Stimulated activated CD4-positive, alpha-beta T cell treated with anti-CD3 and anti-CD28 coated beads, TNF-alpha, amount 100 ng/mL, for 48 hours (primary cell): ENCODE data around the gene WARS2.
"Not testable (repeated sequence)": the region's sequence is repeated elsewhere in the genome, so short reads cannot be mapped to it uniquely, and the experiment has no call there.

ENCODE experiments used
- DNase-seq, 3 donors: peaks; one replicate each; pipeline ENCODE4 v3.0.0-alpha.2; 2020; ENCODE audit warnings: low read depth in 3 of 3

WARS2 gene

DNA sequence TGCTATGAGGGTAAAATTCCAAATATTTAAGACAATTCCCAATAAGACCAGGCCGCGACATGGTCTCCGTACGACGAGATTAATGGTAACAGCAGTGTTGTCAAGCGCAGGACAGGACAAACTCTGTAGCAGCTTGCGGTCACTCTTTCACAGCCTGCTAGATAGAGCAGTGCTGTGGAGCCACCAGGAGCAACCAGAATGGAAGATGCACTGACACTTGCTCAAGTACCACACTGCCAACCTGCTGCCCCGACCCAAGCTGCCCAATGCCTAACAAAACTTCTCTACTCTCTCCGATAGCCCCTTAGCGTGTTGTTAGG, 636 bp downstream of the WARS2 start:
- DNase-seq: no peak

DNA sequence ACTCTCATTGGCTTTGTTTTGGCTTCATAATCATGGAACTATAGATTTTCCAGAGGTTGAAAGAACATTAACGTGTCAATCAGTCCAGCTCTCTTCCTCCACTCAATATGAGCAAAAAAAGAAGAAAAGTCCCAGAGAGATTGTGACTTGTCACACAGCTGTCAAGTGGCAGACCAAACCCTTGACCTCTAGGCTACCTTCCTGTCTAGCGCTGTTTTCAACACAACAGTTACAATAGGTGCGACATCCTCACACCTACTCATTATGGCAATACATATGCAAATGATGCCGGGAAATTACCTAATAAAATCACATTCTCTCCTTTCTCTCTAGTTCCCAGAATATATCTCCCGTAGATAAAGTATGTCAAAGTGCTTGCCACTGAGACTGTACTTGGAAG, 1.1 kb downstream of the WARS2 start:
- DNase-seq: peak in 1 of 3 donors; percentile 6

DNA sequence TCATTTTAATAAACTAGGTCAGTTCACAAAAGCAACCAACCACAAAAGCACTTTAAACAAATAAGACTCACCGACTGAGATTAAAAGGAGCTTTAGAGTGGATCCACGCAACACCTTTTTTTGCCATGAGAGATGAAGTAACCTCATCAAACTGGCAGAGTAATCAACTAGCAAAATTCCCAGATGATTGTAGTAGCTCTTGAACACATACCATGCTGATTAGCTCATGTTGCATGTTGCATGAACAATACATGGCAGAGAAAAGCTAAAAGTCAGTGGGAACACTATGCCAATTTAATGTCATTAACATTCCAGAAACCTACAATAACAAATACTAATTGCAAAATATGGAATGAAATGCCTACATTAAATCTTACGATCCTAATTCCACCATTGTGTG, 4.1 kb downstream of the WARS2 start:
- DNase-seq: no peak

DNA sequence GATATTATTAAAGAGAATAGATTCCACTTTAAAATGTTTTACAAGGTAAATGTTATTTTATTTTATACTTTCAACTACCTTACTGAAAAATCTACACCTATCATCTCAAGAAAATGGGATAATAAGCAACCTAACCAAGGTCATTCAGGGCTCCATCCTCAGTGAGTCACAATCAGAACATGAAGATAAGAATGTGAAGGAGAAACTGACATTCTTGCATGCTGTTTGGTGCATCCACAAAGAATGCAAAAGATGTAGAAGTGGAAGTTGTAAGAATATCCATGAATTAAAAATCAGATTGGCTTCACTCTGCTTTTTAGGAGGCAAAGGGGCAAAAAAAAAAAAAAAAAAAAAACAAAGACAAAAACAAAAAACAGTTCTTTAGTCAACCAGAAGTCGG, 6.5 kb downstream of the WARS2 start:
- DNase-seq: no peak

DNA sequence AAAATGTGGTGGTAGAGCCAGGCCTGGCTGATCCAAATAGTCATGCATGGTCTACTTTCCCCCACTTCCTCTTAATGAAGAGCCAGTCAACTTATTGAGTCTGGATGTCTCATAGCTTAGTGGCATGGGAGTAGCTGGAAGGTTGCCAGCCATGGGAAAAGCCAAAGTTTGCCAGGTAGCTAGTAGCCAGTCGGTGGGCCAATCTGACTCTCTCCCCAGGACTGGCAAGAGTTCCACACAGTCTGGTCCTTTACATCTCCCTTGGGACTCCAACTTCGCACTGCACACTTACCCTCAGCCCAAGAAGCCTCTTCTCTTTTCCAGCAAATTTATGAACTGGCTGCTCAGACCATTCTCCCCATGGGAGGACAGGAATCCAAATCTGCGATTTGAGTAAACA, 8.3 kb downstream of the WARS2 start:
- no peak for DNase-seq

DNA sequence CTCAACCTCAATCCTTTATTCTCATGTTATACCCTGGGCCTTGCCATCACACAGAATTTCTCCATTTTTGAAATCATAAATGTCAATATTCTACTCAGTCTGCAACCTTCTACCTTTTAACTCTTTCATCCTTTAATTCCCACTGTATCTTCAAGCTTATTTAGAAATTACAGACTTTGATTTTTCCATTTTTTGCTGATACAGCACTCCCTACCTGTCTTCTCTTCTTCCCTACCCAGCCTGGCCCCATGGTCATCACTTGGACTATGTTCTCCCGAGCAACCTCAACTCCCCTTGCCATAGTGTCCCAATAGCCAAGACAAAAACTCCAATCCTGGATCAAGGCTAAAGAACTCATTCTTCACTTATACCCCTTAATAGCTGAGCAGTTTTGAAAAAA, 14.6 kb downstream of the WARS2 start:
- no peak for DNase-seq

DNA sequence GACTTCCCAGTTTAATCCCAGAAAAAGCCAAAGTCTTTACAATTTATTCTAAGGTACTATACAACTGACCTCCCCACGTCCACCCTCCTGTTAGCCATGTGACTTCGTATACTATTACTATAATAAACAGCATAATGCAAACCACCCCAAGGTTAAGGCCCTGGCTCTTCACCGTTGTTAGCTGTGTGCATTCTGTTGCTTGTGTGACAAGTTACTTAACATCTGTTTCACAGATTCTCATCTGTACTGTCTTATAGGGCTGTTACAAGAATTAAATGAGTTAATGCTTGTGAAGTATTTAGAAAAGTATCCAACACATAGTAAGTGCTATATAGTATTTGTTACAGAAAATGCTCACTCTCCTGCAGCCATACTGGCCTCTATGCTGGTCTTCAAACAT, 15.7 kb downstream of the WARS2 start:
- no peak for DNase-seq

DNA sequence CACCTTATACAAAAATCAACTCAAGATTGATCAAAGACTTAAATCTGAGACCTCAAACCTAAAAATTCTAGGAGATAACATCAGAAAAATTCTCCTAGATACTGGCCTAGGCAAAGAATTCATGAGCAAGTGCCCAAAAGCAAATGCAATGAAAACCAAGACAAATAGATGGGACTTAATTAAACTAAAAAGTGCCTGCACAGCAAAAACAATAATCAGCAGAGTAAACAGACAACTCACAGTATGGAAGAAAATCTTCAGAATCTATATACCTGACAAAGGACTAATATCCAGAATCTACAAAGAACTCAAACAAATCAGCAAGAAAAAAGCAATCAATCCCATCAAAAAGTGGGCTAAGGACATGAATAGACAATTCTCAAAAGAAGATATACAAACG, 18.6 kb downstream of the WARS2 start:
- not testable (repeated sequence) for DNase-seq

DNA sequence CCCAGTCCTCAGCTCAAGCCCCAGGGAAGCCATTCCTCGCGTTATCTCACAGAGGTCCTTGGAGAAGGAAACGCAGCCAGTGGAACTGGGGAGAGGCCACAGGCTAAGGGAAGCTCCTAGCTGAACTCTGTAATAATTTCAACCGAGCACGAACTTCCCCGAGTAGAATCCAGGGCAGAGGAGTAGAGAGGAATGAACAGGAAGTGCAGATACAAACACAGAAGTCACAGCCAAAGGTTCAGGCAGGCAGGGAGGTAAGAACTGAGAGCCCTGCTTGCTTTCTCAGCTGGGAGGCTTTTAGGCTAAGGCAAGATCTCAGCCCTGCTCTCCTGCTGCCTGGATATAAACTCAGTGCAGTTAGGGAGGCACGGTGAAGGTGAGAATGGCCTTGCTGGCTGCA, 23.7 kb downstream of the WARS2 start:
- DNase-seq: no peak

DNA sequence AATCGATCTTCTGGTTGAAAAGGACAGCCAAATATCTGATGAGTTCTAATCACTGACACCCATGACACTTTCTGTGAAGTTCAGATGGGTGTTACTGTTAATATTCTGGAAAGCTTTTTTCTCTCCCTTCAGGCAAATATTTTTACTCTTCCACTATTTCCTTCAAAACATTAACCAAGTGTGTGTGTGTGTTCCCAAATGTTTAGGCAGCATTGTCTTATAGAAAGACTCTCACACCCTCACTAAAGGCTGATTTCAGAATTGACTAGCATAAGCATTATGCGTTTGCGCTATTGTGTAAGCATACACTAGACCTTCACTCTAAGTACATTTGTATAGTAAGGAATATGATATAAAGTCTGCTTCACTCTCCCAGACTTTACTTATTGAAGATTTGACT, 24.7 kb downstream of the WARS2 start:
- no peak for DNase-seq

DNA sequence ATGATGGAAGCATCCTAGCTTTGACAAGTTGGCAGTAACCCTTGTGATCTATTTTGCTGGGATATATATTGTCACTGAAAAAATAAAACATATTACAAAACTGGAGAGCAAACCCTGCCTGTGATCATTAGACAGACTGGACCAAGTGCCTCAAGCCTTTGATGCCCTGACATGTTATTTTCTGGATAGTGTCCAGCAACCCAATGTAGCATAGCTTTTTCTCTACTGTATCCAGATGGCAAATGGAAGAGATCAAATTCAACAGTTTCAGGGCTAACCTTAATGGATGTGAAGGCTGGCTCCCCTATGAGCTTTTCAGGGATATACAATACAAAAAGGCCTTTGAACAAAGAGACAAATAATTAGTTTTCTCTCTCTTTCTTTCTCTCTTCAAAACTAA, 25.1 kb downstream of the WARS2 start:
- DNase-seq: no peak

DNA sequence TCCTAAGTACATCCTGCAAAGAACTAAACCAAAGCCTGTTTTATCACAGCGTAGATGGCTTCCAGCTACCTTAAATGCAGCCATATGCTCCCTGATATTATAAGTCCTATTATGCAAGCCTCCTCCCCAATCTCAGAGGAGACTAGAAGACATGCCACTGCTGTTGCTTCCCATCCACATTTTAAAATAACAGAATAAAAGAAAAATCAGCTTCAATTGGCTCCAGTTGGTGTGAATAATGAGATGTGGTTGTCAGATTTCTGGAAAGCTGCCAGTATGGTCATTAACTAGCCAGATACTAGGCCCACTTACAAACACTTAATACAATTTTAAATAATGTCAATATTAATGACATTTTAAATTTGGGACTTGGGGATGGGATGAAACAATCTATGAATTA, 25.7 kb downstream of the WARS2 start:
- no peak for DNase-seq

DNA sequence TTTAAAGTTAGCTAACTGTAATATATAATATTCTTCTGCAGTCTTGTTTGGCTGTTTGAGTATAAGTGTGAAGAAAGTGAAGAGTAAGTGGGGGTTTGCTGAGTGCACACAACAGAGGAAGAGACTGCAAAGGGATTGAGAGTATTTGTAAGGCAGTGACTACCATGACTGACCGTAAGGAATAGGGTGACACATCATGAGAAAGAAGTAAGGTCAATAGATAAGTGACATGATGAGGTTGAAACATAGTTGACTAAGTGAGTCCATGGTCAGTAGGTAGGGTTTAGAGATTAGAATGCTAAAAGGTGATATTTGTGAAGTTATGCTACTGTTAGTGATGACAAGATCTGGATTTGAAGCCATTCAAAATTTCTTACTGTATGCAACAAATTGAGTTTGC, 27.7 kb downstream of the WARS2 start:
- DNase-seq: no peak

DNA sequence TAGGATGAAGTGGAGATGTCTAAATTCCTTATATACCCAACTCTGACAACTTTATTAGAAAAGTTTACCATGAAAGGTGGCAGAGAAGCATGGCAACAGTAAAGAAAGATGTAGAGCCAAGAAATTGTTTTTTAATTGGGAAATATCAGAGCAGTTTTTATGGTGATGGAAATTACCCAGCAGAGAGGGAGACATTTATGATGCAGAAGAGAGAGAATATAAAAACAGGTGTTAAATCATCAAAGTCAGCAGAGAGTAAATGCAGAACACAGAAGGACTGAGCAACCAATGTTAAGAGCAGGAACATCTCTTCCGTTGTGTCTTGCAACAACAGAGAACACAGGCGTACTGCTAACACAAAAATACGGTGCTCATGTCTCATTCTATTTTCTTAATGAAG, 28.2 kb downstream of the WARS2 start:
- no peak for DNase-seq

DNA sequence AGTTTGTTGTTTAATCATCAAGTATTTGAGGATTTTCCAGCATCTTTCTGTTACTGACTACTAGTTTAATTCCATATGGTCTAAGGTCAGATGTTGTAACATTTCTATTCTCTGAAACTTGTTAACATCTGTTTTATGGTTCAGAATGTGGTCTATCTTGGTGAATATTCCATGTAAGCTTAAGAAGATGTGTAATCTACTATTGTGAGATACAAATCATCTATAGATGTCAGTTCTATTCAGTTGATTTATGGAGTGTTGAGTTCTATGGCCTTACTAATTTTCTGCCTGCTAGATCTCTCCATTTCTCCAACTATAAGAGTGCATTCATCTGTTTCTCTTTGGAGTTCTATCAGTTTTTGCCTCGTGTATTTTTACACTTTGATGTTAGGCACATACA, 31.5 kb downstream of the WARS2 start:
- no peak for DNase-seq

DNA sequence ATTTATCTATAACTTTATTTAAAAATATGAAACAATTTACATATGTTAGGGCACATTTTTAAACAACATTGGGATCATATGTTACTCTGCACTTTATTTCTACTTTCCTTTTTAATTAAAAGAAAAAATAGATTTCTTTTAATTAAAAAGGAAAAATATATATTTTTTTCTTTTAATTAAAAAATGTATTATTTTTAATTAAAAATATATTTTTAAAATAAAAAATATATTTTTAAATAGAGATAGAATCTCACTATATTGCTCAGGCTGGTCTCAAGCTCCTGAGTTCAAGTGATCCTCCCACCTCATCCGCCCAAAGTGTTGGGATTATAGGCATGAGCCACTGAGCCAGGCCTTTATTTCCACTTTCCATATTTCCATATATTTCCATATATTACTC, 36.7 kb downstream of the WARS2 start:
- DNase-seq: no peak

DNA sequence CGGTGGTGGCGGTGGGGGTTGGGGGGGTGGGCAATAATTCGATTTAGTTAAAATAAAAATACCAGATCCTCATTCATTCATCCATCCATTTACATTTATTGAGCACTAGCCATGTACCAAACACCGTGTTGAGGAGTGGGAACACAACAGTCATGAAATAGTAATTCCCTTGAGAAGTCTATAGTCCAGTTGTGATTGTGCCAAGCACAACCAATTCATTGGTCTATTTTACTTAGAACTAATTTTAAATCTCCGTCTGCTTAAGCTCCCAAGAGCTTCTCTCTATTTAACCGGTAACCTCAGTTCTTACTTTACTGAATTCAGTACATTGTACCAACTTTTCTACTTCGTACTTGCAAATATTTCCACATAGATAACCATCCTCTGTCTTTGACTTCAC, 38.4 kb downstream of the WARS2 start:
- DNase-seq: no peak

DNA sequence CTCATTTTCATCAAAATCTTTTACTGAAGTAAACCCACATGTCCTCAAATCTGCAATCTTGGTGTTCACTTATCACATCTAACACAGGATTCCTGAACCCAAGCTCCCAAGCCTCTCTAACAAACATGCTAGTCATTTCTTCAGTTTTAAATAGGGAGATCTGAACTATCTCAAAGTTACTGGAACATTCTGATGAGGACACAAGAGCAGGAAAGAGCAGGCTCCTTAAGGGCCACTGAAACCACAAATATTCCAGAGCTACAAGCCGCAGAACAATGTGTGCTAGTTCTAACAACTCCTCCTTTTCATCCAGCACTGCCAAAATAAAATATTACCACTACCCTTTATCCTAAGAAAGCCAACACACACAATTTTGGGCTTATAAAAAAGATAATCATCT, 38.9 kb downstream of the WARS2 start:
- no peak for DNase-seq

DNA sequence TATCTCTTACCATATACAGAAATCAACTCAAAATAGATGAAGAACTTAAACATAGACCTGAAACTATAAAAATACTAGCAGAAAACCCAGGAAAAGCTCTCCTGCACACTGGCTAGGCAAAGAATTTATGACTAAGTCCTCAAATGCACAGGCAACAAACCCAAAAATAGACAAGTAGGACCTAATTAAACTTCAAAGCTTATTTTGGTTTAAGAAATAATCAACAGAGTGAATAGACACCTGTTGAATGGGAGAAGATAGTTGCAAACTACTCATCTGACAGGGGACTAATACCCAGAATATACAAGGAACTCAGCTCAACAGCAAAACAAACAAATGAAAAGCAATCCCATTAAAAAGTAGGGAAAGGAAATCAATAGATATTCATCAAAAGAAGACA, 40.7 kb downstream of the WARS2 start:
- DNase-seq: no peak

DNA sequence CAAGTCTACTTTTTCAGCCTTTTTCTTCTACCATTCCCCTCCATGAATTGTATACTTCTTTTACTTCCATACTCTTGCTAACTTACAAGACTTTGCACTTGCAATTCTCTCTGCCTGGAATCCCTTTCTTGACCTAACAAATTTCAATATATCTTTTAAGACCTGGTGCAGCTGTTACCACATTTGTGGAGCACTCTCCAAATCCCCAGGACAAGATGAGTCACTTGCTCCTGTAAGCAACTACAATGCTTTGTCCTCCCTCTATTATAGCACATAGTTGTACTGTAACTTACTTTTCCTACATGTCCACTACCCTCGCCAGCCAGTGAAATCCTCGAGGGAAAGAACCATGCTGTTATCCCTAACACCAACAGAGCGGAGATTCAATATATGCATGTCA, 43.1 kb downstream of the WARS2 start:
- no peak for DNase-seq

DNA sequence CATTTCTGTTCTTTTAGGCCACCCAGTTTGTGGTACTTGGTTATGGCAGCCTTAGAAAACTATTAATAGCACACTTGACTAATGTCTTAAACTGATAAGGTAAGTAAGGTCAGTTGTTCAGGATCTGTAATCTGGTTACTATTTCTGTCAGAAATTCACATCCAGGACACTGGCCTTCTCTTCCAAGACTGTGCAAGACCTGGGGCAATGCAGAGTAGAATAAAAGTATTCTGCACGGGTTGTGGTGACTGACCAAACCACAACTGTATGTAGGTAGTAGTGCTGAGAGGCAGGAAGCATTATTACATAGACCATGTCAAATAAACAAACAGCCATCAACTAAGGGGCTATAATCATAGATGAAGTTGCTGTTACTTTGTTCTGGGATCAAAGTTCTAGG, 46.7 kb downstream of the WARS2 start:
- no peak for DNase-seq

DNA sequence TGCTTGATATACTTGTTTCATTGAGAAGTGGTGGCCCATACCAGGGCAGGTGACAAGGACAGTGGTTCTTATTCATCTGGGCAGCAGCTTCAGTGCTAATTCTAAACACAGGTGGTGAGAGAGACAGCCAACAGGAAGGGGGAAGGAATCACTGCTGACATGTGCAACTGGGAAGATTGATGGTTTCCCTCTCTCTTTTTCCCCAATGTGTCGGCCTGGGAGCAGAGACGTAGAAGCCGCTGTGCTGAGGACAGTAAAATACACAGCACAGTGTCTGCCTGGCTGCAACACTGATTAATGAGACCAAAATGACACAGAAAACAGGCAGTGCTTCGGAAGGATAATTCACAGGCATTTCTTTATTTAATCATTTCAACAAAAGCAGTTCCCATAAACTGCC, 48.8 kb downstream of the WARS2 start:
- no peak for DNase-seq

DNA sequence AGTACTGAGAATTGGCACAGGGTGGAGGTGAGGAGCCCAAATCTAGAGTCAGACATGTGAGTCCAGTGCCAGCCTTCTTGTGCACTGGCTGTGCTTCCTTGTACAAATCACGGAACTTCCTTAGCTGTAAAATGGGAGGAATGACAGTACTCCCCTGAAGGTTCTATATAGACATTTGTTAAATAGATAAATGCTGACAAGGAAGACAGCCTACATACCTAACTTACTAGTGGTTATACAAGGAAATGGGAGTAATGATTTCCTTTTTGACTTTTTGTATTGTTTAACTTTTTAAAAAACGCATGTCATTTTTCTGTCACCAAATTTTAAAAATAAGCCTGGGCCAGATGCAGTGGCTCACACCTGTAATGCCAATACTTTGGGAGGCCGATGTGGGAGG, 50.2 kb downstream of the WARS2 start:
- DNase-seq: no peak

DNA sequence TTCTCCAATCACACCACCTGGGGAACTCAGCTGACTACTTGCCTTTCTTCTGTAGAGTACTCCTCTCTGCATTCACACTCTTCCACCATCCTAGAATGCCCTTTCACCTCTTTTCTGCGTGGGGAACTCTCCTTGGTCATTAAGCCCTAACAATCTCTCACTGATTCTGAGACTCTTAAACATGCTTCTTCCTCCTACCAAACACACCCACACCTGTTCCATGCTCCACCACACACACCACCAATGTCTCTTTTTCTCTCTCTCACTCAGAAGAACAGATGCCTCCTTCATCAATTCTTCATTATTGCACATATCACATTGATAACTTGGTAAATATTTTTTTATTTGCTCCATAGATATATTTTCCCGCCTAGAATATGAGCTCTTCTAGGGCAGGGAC, 53.6 kb downstream of the WARS2 start:
- no peak for DNase-seq

DNA sequence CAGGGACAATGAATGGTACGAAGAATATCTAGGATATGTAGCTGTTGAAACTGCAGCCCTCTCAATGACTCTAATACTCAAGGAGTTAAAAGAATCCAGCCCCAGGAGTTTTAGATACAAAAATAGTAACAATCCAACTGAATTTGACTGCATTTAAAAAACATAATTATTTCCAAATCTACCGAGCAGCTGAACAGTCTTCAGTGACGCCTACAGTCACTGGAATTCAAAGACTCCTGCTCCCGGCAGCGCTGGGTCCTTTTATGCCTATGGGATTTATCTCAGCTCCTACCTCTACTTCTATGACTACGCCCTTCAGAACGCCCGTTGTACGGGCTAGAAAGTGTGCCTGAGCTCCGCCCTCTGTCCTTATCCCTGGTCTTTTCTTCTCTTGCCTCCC, 55.7 kb downstream of the WARS2 start:
- DNase-seq: no peak
